ENCODE results near the gene INF2.
"Not testable (repeated sequence)": the region's sequence is repeated elsewhere in the genome, so short reads cannot be mapped to it uniquely, and the experiment has no call there.

Gene INF2

DNA sequence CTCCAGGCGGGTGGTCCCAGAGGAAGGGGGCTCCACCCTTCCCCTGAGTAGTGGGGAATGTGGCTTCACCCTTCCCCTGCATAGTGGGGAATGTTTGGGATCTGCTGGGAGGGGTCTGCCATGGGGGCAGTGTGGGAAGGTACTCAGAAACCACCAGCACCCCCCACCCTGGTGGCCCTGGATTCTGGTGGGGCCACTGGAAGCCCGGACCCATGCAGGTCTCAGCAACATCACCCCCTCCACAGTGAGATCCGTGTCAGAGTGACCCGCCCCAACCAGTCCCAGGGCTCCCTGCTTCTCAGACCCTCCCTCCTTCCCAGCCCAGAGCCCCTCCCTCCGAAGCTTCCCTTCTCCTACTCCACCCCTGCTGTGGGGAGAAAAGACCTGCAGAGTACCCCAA lies 30.3 kb upstream of the INF2 start:
- POLR2A ChIA-PET = no interaction called here
- no peak for DNase-seq (ENCODE audit: extremely low spot score)
- CTCF ChIA-PET = no interaction called here
- TF ChIP-seq CTBP1 (IDR thresholded peaks at IDR 0.05; ENCODE audit: borderline replicate concordance) (no peak), HDGF (IDR thresholded peaks at IDR 0.05; ENCODE audit: borderline replicate concordance) (no peak), BHLHE40 (IDR thresholded peaks at IDR 0.05; ENCODE audit: borderline replicate concordance) (no peak), SP1 (IDR thresholded peaks at IDR 0.05) (no peak), ZNF384 (IDR thresholded peaks at IDR 0.05) (no peak), FOXM1 (IDR thresholded peaks at IDR 0.05; ENCODE audit: borderline replicate concordance) (no peak), L3MBTL2 (conservative IDR thresholded peaks at IDR 0.05) (no peak), ELF4 (IDR thresholded peaks at IDR 0.05) (no peak), TARDBP (IDR thresholded peaks at IDR 0.05) (no peak), NFRKB (IDR thresholded peaks at IDR 0.05) (no peak), ARNT (IDR thresholded peaks at IDR 0.05) (no peak), FOXK2 (IDR thresholded peaks at IDR 0.05) (no peak), LEF1 (IDR thresholded peaks at IDR 0.05; ENCODE audit: borderline replicate concordance) (no peak), SUZ12 (IDR thresholded peaks at IDR 0.05) (no peak), FOXA1 (IDR thresholded peaks at IDR 0.05) (no peak)
- TF ChIP-seq, protein P1, sequence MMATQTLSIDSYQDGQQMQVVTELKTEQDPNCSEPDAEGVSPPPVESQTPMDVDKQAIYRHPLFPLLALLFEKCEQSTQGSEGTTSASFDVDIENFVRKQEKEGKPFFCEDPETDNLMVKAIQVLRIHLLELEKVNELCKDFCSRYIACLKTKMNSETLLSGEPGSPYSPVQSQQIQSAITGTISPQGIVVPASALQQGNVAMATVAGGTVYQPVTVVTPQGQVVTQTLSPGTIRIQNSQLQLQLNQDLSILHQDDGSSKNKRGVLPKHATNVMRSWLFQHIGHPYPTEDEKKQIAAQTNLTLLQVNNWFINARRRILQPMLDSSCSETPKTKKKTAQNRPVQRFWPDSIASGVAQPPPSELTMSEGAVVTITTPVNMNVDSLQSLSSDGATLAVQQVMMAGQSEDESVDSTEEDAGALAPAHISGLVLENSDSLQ (IDR thresholded peaks at IDR 0.05) = no peak

DNA sequence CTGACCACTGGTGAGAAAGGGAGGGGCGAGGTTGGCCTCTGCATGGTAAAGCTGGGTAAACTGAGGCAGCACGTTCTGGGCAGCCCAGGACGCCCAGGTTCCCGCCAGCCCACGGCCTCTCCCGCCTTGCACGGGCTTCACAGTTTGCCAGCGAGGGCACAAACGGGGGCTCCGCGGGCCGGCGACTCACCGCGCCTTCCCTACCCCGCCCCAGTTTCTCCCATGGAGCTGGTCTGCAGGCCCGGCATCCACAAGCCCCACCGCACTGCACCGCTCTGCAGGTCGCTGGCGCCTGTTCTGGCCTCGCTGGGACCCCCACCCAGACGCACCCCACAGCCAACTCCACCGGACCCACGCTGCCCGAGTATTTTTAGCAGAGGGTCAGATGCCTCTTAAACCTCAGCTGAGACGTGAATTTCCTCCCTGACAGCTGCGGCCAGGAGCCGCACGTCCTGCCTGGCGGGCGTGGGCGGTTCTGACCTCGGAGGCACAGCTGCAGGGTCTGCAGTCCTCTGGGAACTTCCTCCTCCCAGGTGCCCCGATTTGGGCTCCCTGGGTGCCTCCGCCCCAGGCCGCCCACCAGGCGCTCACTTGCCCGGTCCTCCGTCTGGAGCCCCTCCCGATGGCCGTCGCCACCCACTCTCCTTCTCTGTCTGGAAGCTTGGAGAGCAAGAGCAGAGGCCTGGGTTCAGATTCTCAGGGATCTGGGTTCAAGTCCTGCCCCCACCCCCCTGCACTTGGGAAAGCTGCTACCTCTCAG lies 29.5 kb upstream of the INF2 start:
- DNase-seq (ENCODE audit: extremely low spot score) = no peak
- POLR2A ChIA-PET = no interaction called here
- CTCF ChIA-PET = no interaction called here
- no peak for TF ChIP-seq TARDBP (IDR thresholded peaks at IDR 0.05)
- TF ChIP-seq L3MBTL2 (conservative IDR thresholded peaks at IDR 0.05) = no peak
- no peak for TF ChIP-seq LEF1 (IDR thresholded peaks at IDR 0.05; ENCODE audit: borderline replicate concordance)
- TF ChIP-seq SUZ12 (IDR thresholded peaks at IDR 0.05) = no peak
- no peak for TF ChIP-seq FOXK2 (IDR thresholded peaks at IDR 0.05)
- no peak for TF ChIP-seq FOXA1 (IDR thresholded peaks at IDR 0.05)
- no peak for TF ChIP-seq HDGF (IDR thresholded peaks at IDR 0.05; ENCODE audit: borderline replicate concordance)
- no peak for TF ChIP-seq ELF4 (IDR thresholded peaks at IDR 0.05)
- TF ChIP-seq ARNT (IDR thresholded peaks at IDR 0.05) = no peak
- no peak for TF ChIP-seq ZNF384 (IDR thresholded peaks at IDR 0.05)
- TF ChIP-seq, protein P1 (IDR thresholded peaks at IDR 0.05) = no peak
- TF ChIP-seq FOXM1 (IDR thresholded peaks at IDR 0.05; ENCODE audit: borderline replicate concordance) = no peak
- no peak for TF ChIP-seq NFRKB (IDR thresholded peaks at IDR 0.05)
- no peak for TF ChIP-seq SP1 (IDR thresholded peaks at IDR 0.05)
- no peak for TF ChIP-seq CTBP1 (IDR thresholded peaks at IDR 0.05; ENCODE audit: borderline replicate concordance)
- TF ChIP-seq BHLHE40 (IDR thresholded peaks at IDR 0.05; ENCODE audit: borderline replicate concordance) = no peak

DNA sequence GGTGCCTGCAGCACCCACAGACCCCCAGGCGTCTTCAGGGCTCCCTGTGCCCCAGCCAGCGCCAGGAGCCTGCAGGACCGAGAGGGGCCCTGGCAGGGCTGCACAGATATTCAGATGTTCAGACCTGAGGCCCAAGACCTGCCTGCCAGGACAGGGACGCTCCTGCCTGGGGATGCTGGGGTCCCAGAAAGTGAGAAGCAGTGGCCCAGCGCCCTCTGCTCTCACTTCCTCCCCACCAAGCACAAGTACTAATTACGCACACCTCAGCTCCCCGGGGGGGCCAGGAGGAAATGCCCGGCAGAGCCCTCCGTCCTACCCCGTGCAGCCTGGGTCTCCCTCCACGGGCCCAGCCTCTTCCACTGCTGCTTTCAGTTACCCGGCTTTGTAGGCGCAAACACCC lies 28.8 kb upstream of the INF2 start:
- ChIA-PET POLR2A (no interaction called here), CTCF (no interaction called here)

DNA sequence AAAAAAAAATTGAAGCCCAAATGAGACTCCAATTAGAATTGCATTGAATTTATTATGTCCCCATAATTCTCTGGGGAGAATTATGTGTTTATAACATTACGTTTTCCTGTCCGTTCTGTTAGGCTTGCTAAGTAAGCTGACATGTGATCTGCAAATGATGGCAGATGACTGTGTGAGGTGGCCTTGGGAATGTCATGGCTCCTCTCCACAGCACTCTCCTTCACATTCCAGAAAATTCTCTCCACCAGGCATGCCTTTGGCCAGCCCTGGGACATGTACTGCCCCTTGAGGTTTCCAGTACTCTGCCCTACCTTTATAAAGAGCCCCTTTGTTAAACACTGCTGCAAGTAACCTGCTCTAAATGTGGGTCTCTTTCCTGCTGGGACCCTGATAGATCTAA lies 28.3 kb upstream of the INF2 start:
- POLR2A ChIA-PET = no interaction called here

More for the DNA sequence above, 28.8 kb upstream of the INF2 start:
- no peak for TF ChIP-seq LEF1 (IDR thresholded peaks at IDR 0.05; ENCODE audit: borderline replicate concordance)
- TF ChIP-seq BHLHE40 (IDR thresholded peaks at IDR 0.05; ENCODE audit: borderline replicate concordance) = no peak
- no peak for TF ChIP-seq NFRKB (IDR thresholded peaks at IDR 0.05)
- no peak for TF ChIP-seq CTBP1 (IDR thresholded peaks at IDR 0.05; ENCODE audit: borderline replicate concordance)
- no peak for TF ChIP-seq L3MBTL2 (conservative IDR thresholded peaks at IDR 0.05)
- no peak for TF ChIP-seq SP1 (IDR thresholded peaks at IDR 0.05)
- TF ChIP-seq ELF4 (IDR thresholded peaks at IDR 0.05) = no peak
- no peak for TF ChIP-seq HDGF (IDR thresholded peaks at IDR 0.05; ENCODE audit: borderline replicate concordance)
- no peak for TF ChIP-seq FOXA1 (IDR thresholded peaks at IDR 0.05)
- no peak for TF ChIP-seq ARNT (IDR thresholded peaks at IDR 0.05)
- no peak for TF ChIP-seq ZNF384 (IDR thresholded peaks at IDR 0.05)
- no peak for TF ChIP-seq FOXM1 (IDR thresholded peaks at IDR 0.05; ENCODE audit: borderline replicate concordance)
- no peak for DNase-seq (ENCODE audit: extremely low spot score)

DNA sequence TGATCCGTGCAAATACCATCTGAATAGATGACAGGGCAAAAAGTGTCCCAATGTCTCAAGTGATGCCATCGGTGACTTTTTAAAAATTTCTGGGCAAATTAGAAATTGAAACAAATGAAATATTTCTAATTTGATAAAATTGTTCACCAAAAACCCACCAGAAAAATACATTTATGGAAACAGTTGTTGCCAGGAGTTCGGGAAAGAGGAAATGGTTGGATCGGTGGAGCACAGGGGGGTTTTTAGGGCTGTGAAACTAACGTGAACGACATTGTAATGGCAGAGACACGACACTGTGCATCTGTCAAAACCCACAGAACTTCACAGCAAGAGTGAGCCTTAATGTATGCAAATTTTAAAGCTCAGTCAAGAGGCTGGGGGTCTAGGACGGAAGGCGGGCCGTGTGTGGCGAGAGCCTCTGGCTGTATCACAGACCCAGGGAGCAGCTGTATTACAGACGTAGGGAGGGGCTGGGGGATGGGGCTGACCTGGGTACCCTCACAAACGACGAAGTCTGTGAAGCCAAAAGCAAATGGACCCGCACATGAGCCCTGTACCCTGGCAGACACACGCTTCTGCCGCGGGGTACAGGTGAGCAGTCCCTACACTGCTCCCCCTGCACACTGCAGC lies 27.8 kb upstream of the INF2 start:
- CTCF ChIA-PET; DNase-seq (ENCODE audit: extremely low spot score); POLR2A ChIA-PET: not testable (repeated sequence)

More for the DNA sequence above, 28.3 kb upstream of the INF2 start:
- DNase-seq (ENCODE audit: extremely low spot score) = no peak
- TF ChIP-seq FOXA1 (IDR thresholded peaks at IDR 0.05) (no peak), ELF4 (IDR thresholded peaks at IDR 0.05) (no peak), NFRKB (IDR thresholded peaks at IDR 0.05) (no peak), ARNT (IDR thresholded peaks at IDR 0.05) (no peak), TARDBP (IDR thresholded peaks at IDR 0.05) (no peak), SUZ12 (IDR thresholded peaks at IDR 0.05) (no peak), L3MBTL2 (conservative IDR thresholded peaks at IDR 0.05) (no peak), FOXK2 (IDR thresholded peaks at IDR 0.05) (no peak), FOXM1 (IDR thresholded peaks at IDR 0.05; ENCODE audit: borderline replicate concordance) (no peak), CTBP1 (IDR thresholded peaks at IDR 0.05; ENCODE audit: borderline replicate concordance) (no peak), BHLHE40 (IDR thresholded peaks at IDR 0.05; ENCODE audit: borderline replicate concordance) (no peak), HDGF (IDR thresholded peaks at IDR 0.05; ENCODE audit: borderline replicate concordance) (no peak), LEF1 (IDR thresholded peaks at IDR 0.05; ENCODE audit: borderline replicate concordance) (no peak)
- TF ChIP-seq, protein P1 (IDR thresholded peaks at IDR 0.05) = no peak
- CTCF ChIA-PET = no interaction called here

DNA sequence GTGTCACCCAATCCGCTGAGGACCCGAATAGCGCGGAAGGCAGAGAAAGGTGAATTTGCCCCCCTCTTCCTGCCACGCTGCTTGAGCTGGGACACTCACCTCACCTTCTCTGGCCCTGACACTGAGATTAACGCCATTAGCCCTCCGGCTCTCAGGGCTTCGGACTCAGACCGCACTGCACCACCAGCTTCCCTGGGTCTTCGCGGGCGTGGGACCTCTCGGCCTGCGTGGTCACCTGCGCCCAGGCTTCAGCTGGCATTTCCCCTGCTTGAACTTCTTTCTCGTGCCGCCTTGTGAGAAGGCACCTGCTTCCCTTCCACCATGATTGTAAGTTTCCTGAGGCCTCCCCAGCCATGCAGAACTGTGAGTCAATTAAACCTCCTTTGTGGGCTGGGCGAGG lies 26.9 kb upstream of the INF2 start:
- POLR2A ChIA-PET; CTCF ChIA-PET; DNase-seq (ENCODE audit: extremely low spot score): not testable (repeated sequence)

All from HEK293T (cell line).